Activated CD4-positive, alpha-beta T cell treated with anti-CD3 and anti-CD28 coated beads, Interleukin-2, Interleukin-6, amounts not matched to agents 100 ng/mL and 50 ng/mL, durations not matched to agents 16 hours and 8 hours (primary cell): Measurements from ENCODE around the gene XRN1.
"Not testable (repeated sequence)": the region's sequence is repeated elsewhere in the genome, so short reads cannot be mapped to it uniquely, and the experiment has no call there.

Source experiments
- DNase-seq: peaks from one replicate; pipeline ENCODE4 v3.0.0-alpha.2; 2020

Gene XRN1

GRCh38 chr3:142436951-142437585, 10.8 kb downstream of the XRN1 start:
- DNase-seq, result no peak

DNA sequence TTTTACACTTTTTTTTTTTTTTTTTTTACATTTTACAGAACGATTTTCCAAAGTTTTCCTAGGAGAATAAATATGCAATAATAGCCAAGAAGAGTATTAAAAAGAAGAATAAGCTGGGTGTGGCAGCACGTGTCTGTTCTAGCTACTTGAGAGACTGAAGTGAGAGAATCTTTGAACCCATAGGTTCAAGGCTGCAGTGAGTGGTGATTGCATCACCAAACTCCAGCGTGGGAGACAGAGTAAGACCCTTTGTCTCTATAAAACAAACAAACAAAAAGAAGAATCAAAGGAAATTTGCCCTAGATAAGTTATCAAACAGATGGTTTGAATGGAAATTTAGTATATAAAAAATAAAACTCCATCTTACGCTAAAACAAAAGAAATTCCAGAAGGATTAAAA, 13.3 kb downstream of the XRN1 start:
- DNase-seq, result no peak

- DNase-seq, result no peak
These were observed 14.7 kb downstream of the XRN1 start for GRCh38 chr3:142433110-142433509.

DNA sequence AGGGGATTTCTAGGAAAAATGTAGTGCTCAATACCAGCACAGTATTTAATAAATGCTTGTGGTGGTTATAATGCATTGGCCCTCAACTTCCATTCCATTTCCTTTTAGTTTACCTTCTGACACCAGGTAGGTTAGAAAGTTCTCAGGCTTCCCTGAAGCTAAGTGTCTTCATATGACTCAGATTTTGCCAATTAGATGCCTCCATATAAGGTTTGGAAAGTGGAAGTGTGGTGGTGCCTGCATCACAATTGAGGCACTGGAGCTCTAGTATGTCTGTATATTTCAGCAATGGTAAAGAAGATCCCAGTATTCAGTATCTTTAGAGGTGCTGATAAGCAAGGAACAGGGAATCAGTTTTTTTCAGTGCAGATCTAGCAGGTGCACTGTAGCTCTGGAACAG, 18.3 kb downstream of the XRN1 start:
- DNase-seq, result peak; percentile 5

DNA sequence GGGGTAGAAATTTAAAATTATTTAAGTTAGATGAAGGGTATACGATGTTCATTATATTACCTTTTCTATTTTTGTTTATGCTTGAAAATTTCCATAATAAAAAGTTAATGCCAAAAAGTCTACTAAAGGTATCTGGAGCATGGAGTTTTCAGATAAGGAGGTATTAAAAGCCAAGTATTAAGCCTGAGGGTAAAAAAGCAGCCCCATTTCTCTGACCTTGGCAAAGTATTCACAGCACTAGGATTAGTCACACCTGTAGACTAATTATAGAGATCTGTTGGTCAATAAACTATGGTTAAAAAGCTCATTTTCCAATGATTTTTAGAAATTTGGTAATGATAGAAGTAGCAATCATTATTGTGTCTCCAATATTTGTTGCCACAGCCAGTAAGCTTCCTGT, 23.1 kb downstream of the XRN1 start:
- DNase-seq, result no peak

- DNase-seq, result no peak
These were observed 28.8 kb downstream of the XRN1 start for GRCh38 chr3:142418926-142419592.

GRCh38 chr3:142417302-142417701, 30.5 kb downstream of the XRN1 start:
- DNase-seq, result no peak

- DNase-seq, result not testable (repeated sequence)
These were observed 47.3 kb downstream of the XRN1 start for GRCh38 chr3:142400537-142400936.

GRCh38 chr3:142394921-142395622, 52.8 kb downstream of the XRN1 start:
- DNase-seq, result no peak

- no peak for DNase-seq
These were observed 62.8 kb downstream of the XRN1 start for GRCh38 chr3:142385078-142385477.

- DNase-seq, result no peak
These were observed 73.2 kb downstream of the XRN1 start for GRCh38 chr3:142374687-142375086.

DNA sequence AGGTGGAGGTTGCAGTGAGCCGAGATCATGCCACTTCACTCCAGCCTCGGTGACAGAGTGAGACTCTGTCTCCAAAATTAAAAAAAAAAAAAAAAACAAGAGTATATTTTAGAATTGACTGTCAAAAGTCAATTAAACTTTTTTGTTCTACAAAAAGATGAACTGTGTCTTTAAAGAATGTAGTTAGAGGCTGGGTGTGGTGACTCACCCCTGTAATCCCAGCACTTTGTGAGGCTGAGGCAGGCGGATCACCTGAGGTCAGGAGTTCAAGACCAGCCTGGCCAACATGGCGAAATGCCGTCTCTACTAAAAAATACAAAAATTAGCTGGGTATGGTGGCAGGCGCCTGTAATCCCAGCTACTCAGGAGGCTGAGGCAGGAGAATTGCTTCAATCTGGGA, 78.3 kb downstream of the XRN1 start:
- DNase-seq, result not testable (repeated sequence)

GRCh38 chr3:142366434-142366833, 81.4 kb downstream of the XRN1 start:
- DNase-seq, result peak; percentile 6

DNA sequence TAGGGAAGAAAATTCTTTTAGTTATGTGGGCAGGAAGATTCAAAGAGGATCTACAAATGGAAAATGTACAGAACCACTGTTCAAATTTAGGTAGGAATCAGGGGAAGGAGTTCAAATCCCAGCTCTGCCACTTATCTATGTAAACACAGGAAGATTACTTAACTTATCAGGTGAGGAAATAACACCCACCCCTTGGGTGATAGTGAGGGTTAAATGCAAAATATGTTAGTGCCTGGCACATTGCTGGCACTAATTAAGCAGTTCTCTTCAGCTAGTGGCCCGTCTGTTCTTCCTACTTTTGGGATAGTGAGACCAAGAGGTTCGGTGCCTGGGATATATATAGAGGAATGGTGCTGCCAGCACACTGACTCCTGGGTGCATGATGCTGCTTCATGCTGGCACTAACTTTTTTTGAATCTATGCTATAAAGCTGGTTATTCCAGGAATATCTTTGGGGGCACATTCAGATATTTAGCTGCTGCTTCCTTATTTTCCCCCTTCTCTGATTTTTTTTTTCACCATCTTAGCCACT, 83.8 kb downstream of the XRN1 start:
- no peak for DNase-seq

GRCh38 chr3:142363433-142363832, 84.4 kb downstream of the XRN1 start:
- DNase-seq, result not testable (repeated sequence)

DNA sequence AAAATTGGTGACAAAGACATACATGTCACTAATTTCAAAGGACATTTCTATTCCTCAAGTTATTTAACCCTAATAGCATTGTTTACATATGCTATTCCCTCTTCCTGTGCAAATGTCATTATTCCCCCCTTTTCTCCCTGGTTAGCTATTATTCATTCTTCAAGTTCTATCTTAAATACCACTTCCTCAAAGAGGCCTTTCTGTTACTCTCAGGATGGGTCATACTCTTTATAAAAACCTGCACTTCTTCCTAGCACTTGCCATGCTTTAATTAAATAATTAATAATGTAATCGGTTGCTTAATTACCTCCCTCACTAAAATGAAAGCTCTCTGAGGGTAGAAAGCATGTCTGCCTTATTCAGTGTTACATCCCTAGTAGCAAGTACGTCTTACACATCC, 88.5 kb downstream of the XRN1 start:
- no peak for DNase-seq

GRCh38 chr3:142356818-142357217, 91.0 kb downstream of the XRN1 start:
- no peak for DNase-seq

GRCh38 chr3:142355692-142356091, 92.1 kb downstream of the XRN1 start:
- no peak for DNase-seq

DNA sequence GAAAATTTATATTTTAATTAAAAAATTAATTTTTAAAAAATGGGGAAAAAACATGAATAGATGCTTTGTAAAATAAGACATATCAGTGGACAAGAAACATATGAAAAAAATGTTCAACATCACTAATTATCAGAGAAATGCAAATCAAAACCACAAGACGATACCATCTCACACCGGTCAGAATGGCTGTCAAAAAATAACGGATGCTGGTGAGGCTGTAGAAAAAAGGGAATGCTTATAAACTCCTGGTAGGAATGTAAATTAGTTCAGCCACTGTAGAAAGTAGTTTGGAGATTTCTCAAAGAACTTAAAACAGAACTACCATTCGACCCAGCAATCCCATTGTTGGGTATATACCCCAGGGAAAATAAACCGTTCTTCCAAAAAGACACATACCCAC, 93.8 kb downstream of the XRN1 start:
- no peak for DNase-seq

- no peak for DNase-seq
These were observed 94.3 kb downstream of the XRN1 start for GRCh38 chr3:142353571-142353970.

DNA sequence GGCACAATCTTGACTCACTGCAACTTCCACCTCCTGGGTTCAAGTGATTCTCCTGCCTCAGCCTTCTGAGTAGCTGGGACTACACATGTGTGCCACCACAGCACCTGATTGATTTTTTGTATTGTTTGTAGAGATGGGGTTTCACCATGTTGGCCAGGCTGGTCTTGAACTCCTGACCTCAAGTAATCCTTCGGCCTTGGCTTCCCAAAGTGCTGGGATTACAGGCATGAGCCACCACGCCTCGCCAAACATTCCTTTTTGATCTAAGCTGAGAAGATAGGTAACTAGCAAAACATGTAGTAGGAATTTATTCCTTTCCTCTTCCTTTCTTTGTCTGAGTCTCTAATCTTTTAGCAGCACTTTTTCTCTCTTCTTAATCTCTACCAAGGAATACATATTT, 95.1 kb downstream of the XRN1 start:
- not testable (repeated sequence) for DNase-seq

DNA sequence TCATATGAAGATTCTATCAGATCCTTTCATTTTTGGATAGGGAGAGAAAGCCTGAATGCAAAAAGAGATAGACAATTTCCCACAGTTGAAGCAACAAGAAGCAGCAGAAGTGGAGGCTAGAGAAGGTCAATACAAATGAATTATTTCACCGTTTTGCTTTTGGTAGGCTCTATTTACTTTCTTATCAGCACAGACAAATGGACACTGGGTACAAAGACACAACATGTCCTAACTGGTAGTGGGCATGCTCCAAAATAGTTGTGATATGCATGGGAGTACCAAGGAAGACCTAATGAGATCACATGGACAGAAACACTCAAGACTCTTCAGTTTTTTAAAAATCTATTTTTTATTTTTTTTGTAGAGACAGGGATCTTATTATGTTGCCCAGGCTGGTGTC, 99.4 kb downstream of the XRN1 start:
- no peak for DNase-seq

- DNase-seq, result no peak
These were observed 109.8 kb downstream of the XRN1 start for GRCh38 chr3:142337994-142338393.

GRCh38 chr3:142332390-142332789, 115.4 kb downstream of the XRN1 start:
- DNase-seq, result no peak
